GM19099 (cell line): ENCODE results near the gene PRMT7.

Experiments used
- POLR2A ChIP-seq: IDR thresholded peaks from 3 replicates; pipeline ENCODE4 v1.6.1; 2011; ENCODE audit warnings: low read depth; ENCODE audit not compliant: insufficient read length; ENCODE audit errors: extremely low read depth

Gene PRMT7

GRCh38 chr16:68279726-68280558 lies 30.9 kb upstream of the PRMT7 start:
- no peak for TF ChIP-seq POLR2A

GRCh38 chr16:68281368-68282063 lies 29.3 kb upstream of the PRMT7 start:
- no peak for TF ChIP-seq POLR2A

GRCh38 chr16:68282064-68282452 lies 28.8 kb upstream of the PRMT7 start:
- no peak for TF ChIP-seq POLR2A

- no peak for TF ChIP-seq POLR2A
These were observed 27.5 kb upstream of the PRMT7 start for GRCh38 chr16:68283346-68283745.

GRCh38 chr16:68283801-68284598 lies 26.8 kb upstream of the PRMT7 start:
- no peak for TF ChIP-seq POLR2A

- TF ChIP-seq POLR2A, result no peak
These were observed 26.0 kb upstream of the PRMT7 start for GRCh38 chr16:68284847-68285246.

- no peak for TF ChIP-seq POLR2A
These were observed 25.1 kb upstream of the PRMT7 start for GRCh38 chr16:68285683-68286082.

GRCh38 chr16:68286153-68287074 lies 24.4 kb upstream of the PRMT7 start:
- no peak for TF ChIP-seq POLR2A

GRCh38 chr16:68287276-68288251 lies 23.3 kb upstream of the PRMT7 start:
- TF ChIP-seq POLR2A, result no peak

GRCh38 chr16:68288252-68288650 lies 22.6 kb upstream of the PRMT7 start:
- TF ChIP-seq POLR2A, result no peak

GRCh38 chr16:68289202-68289601 lies 21.6 kb upstream of the PRMT7 start:
- no peak for TF ChIP-seq POLR2A

- no peak for TF ChIP-seq POLR2A
These were observed 21.0 kb upstream of the PRMT7 start for GRCh38 chr16:68289621-68290329.

GRCh38 chr16:68290450-68290849 lies 20.4 kb upstream of the PRMT7 start:
- TF ChIP-seq POLR2A, result no peak
